Measurements from ENCODE around the gene ABLIM1. TPM values are rescaled to one million over a fixed set of nuclear protein-coding genes. Genes with fewer than 3 reads are reported as not detected.

ABLIM1 gene
- total RNA-seq, 1 experiment from 2014 or later = 34.0 TPM

DNA sequence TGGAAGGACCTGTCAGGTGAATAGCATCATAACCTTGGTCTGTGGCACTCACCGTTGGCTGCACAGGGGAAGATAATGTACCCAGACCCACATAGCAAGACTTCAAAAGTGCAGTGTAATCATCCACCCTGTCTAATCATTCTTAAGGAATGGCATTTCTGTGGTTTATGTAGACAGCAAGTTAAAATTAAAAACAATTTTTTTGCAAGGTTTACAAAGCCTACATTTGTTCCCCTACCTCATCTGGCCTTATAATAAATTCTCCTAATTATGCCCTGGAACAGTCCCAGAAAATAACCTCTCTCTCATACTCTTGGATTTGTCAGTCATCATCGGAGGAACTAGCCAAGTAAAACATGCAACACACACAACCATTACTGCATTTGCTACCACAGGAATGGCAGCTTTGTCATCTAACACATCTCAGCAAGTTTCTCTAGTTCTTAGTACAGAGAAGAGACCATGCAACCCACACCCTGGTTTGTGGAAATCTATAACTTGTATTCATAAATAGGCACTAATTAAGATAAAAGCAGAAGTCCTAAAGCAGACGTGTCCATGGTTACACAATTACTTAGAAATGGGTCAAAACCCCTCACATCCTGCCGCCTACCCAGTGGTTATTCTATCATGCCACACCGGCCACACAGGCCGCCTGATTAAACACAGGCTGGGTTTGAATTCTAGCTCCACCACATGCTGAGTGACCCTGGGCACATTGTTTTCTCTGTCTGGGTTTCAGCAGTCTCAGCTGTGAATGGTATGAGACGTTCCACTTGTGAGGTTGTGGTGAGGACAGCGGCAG, 19.1 kb downstream of the ABLIM1 start:
- Histone ChIP-seq H3K4me1 (ENCODE audit: insufficient read depth, low read length, poor library complexity, severe bottlenecking) (no peaks in the 10 kb centered on the region), H3K36me3 (ENCODE audit: insufficient read depth, low read length, poor library complexity, severe bottlenecking) (no peaks in the 10 kb centered on the region), H3K4me3 (ENCODE audit: low read depth, low read length, poor library complexity, severe bottlenecking) (no peak overlapping the region), H3K9me3 (ENCODE audit: low read depth, low read length, poor library complexity, severe bottlenecking) (no peaks in the 10 kb centered on the region), H3K27me3 (replicated peaks; ENCODE audit: insufficient read depth, low read depth, low read length, poor library complexity) (no peaks in the 10 kb centered on the region), H3K27ac (ENCODE audit: low read depth, low read length, poor library complexity, severe bottlenecking) (no peak overlapping the region)
- BruUV-seq (replicated peaks) = no TSS peak
- ChIA-PET CTCF (no interaction called here), POLR2A (ENCODE audit: low non-redundant PET) (no interaction called here)
- TF ChIP-seq CTCF (conservative IDR thresholded peaks at IDR 0.05; ENCODE audit: low read depth, low read length) (no peak), EZH2 (IDR thresholded peaks at IDR 0.05; ENCODE audit: borderline replicate concordance, low read depth, low read length, poor library complexity, severe bottlenecking) (no peak)
- intact Hi-C loops (cut with micrococcal nuclease; ENCODE audit: unreplicated experiment) = no loop called here
- no peak for DNase-seq (ENCODE audit: low spot score)

DNA sequence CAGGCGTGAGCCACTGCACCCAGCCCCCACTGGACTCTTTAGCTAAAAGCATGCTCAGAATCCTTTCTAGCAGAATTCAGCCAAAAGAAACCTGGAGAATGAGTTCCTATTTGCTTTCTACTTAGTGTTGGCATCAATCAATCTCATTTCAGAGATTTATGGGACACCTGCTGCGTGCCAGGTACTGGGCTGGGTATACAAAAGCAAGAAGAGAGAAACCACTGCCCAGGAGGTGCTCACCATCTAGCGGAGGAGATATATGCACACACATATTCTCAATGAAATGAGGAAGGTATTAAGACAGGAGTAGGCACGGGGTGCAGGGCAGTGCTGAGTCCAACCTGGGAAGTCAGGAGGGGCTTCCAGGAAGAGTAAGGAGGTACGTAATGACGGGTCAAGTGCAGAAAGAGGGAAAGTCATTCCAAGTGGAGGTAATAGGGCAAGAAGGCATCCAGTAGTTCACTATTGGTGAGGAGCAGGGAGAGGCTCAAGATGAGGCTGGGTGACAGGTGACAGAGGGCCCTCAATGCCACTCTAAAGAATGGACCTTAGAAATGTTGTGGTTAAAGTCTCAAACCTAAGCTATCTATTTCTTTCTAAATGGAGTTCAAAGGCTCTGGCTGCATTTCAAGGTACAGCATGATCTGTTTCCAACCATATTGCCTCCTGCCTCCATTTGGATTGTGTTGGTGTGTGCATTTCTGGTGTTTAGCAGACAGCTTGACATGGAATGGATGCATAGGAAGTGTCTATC, 22.1 kb downstream of the ABLIM1 start:
- no peak for DNase-seq (ENCODE audit: low spot score)
- Histone ChIP-seq H3K36me3 (ENCODE audit: insufficient read depth, low read length, poor library complexity, severe bottlenecking) (no peaks in the 10 kb centered on the region), H3K27me3 (replicated peaks; ENCODE audit: insufficient read depth, low read depth, low read length, poor library complexity) (peaks cover 7% of the 10 kb centered on the region), H3K27ac (ENCODE audit: low read depth, low read length, poor library complexity, severe bottlenecking) (no peak overlapping the region), H3K9me3 (ENCODE audit: low read depth, low read length, poor library complexity, severe bottlenecking) (no peaks in the 10 kb centered on the region), H3K4me3 (ENCODE audit: low read depth, low read length, poor library complexity, severe bottlenecking) (no peak overlapping the region), H3K4me1 (ENCODE audit: insufficient read depth, low read length, poor library complexity, severe bottlenecking) (peaks cover 14% of the 10 kb centered on the region)
- TF ChIP-seq CTCF (conservative IDR thresholded peaks at IDR 0.05; ENCODE audit: low read depth, low read length) (no peak), EZH2 (IDR thresholded peaks at IDR 0.05; ENCODE audit: borderline replicate concordance, low read depth, low read length, poor library complexity, severe bottlenecking) (no peak)
- BruUV-seq (replicated peaks) = no TSS peak
- intact Hi-C loops (cut with micrococcal nuclease; ENCODE audit: unreplicated experiment) = no loop called here
- CTCF ChIA-PET = no interaction called here
- POLR2A ChIA-PET (ENCODE audit: low non-redundant PET) = no interaction called here

- no peak overlapping the region for H3K4me3 ChIP-seq (ENCODE audit: low read depth, low read length, poor library complexity, severe bottlenecking)
- H3K9me3 ChIP-seq (ENCODE audit: low read depth, low read length, poor library complexity, severe bottlenecking) = no peaks in the 10 kb centered on the region
- POLR2A ChIA-PET (ENCODE audit: low non-redundant PET) = no interaction called here
- no TSS peak for BruUV-seq (replicated peaks)
- intact Hi-C loops (cut with micrococcal nuclease; ENCODE audit: unreplicated experiment) = no loop called here
- H3K36me3 ChIP-seq (ENCODE audit: insufficient read depth, low read length, poor library complexity, severe bottlenecking) = no peaks in the 10 kb centered on the region
- no peak for TF ChIP-seq EZH2 (IDR thresholded peaks at IDR 0.05; ENCODE audit: borderline replicate concordance, low read depth, low read length, poor library complexity, severe bottlenecking)
- TF ChIP-seq CTCF (conservative IDR thresholded peaks at IDR 0.05; ENCODE audit: low read depth, low read length) = no peak
- H3K27me3 ChIP-seq (replicated peaks; ENCODE audit: insufficient read depth, low read depth, low read length, poor library complexity) = peaks cover 14% of the 10 kb centered on the region
- peaks cover 14% of the 10 kb centered on the region for H3K4me1 ChIP-seq (ENCODE audit: insufficient read depth, low read length, poor library complexity, severe bottlenecking)
- CTCF ChIA-PET = no interaction called here
- DNase-seq (ENCODE audit: low spot score) = no peak
- H3K27ac ChIP-seq (ENCODE audit: low read depth, low read length, poor library complexity, severe bottlenecking) = no peak overlapping the region
Observed at GRCh38 chr10:114635101-114635500, 23.0 kb downstream of the ABLIM1 start.
